Measurements from ENCODE around the gene TSPYL4. TPM values are rescaled to one million over a fixed set of nuclear protein-coding genes. Genes with fewer than 3 reads are reported as not detected.
"Not testable (repeated sequence)": the region's sequence is repeated elsewhere in the genome, so short reads cannot be mapped to it uniquely, and the experiment has no call there.

TSPYL4 gene
- total RNA-seq, 6 experiments from 2014 or later, result 40.8 to 52.5 (median 45.9) TPM

- no peak for TF ChIP-seq CTCF (IDR thresholded peaks at IDR 0.05)
- Mint-ChIP-seq H3K9me3 (no peaks in the 10 kb centered on the region), H3K27me3 (ENCODE audit: insufficient read depth) (no peaks in the 10 kb centered on the region), H3K4me3 (no peak overlapping the region), H3K4me1 (ENCODE audit: low read depth) (peaks cover 9% of the 10 kb centered on the region; the same call in 1 of the 2 replicates), H3K36me3 (ENCODE audit: low read depth) (no peaks in the 10 kb centered on the region), H3K27ac (no peak overlapping the region)
- DNase-seq, result no peak
These were observed 33.0 kb upstream of the TSPYL4 start for GRCh38 chr6:116286773-116287358.

- H3K4me3 Mint-ChIP-seq; H3K36me3 Mint-ChIP-seq (ENCODE audit: low read depth); H3K27me3 Mint-ChIP-seq (ENCODE audit: insufficient read depth); H3K27ac Mint-ChIP-seq; DNase-seq; H3K9me3 Mint-ChIP-seq: not testable (repeated sequence)
- peaks cover 26% of the 10 kb centered on the region for H3K4me1 Mint-ChIP-seq (ENCODE audit: low read depth)
These were observed 31.1 kb upstream of the TSPYL4 start for GRCh38 chr6:116284984-116285383.

GRCh38 chr6:116283191-116283590 lies 29.3 kb upstream of the TSPYL4 start:
- no peak overlapping the region for H3K4me3 Mint-ChIP-seq
- TF ChIP-seq CTCF (IDR thresholded peaks at IDR 0.05), result no peak

GRCh38 chr6:116282698-116283097 lies 28.8 kb upstream of the TSPYL4 start:
- no peak for TF ChIP-seq CTCF (IDR thresholded peaks at IDR 0.05)
- peaks cover 21% of the 10 kb centered on the region for H3K36me3 Mint-ChIP-seq (ENCODE audit: low read depth)
- H3K4me1 Mint-ChIP-seq (ENCODE audit: low read depth), result peaks cover 42% of the 10 kb centered on the region
- DNase-seq, result no peak
- no peak overlapping the region for H3K4me3 Mint-ChIP-seq
- no peak overlapping the region for H3K27ac Mint-ChIP-seq
- H3K9me3 Mint-ChIP-seq, result no peaks in the 10 kb centered on the region
- peaks cover under 1% of the 10 kb centered on the region for H3K27me3 Mint-ChIP-seq (ENCODE audit: insufficient read depth)

More at GRCh38 chr6:116283191-116283590, 29.3 kb upstream of the TSPYL4 start:
- Mint-ChIP-seq H3K27me3 (ENCODE audit: insufficient read depth) (no peaks in the 10 kb centered on the region; the same call in 1 of the 2 replicates), H3K9me3 (no peaks in the 10 kb centered on the region), H3K36me3 (ENCODE audit: low read depth) (peaks cover 16% of the 10 kb centered on the region), H3K27ac (no peak overlapping the region), H3K4me1 (ENCODE audit: low read depth) (peaks cover 37% of the 10 kb centered on the region)
- DNase-seq, result no peak

- H3K27ac Mint-ChIP-seq, result peak overlapping the region; percentile 100
- TF ChIP-seq CTCF (IDR thresholded peaks at IDR 0.05), result no peak
- H3K36me3 Mint-ChIP-seq (ENCODE audit: low read depth), result peaks cover 39% of the 10 kb centered on the region
- peaks cover 60% of the 10 kb centered on the region for H3K4me1 Mint-ChIP-seq (ENCODE audit: low read depth)
- H3K9me3 Mint-ChIP-seq, result peaks cover 3% of the 10 kb centered on the region; the same call in 1 of the 2 replicates
- peaks cover 5% of the 10 kb centered on the region for H3K27me3 Mint-ChIP-seq (ENCODE audit: insufficient read depth)
- peak overlapping the region; percentile 94 for H3K4me3 Mint-ChIP-seq
- DNase-seq, result no peak
These were observed 27.1 kb upstream of the TSPYL4 start for GRCh38 chr6:116280933-116281316.

- peaks cover 66% of the 10 kb centered on the region for H3K4me1 Mint-ChIP-seq (ENCODE audit: low read depth)
- no peak for TF ChIP-seq CTCF (IDR thresholded peaks at IDR 0.05)
- DNase-seq, result no peak
- H3K4me3 Mint-ChIP-seq, result peak overlapping the region; percentile 94
- H3K27me3 Mint-ChIP-seq (ENCODE audit: insufficient read depth), result peaks cover 5% of the 10 kb centered on the region
- peaks cover 3% of the 10 kb centered on the region; the same call in 1 of the 2 replicates for H3K9me3 Mint-ChIP-seq
- peaks cover 42% of the 10 kb centered on the region for H3K36me3 Mint-ChIP-seq (ENCODE audit: low read depth)
- peak overlapping the region; percentile 100 for H3K27ac Mint-ChIP-seq
These were observed 26.5 kb upstream of the TSPYL4 start for GRCh38 chr6:116280161-116280932.
